Activated T-cell treated with anti-CD3 and anti-CD28 coated beads, Interleukin-2, amount 50 U/mL, for 72 hours (primary cell): Measurements from ENCODE around the gene ELOF1. TPM values are rescaled to one million over a fixed set of nuclear protein-coding genes. Genes with fewer than 3 reads are reported as not detected.
"Not testable (repeated sequence)": the region's sequence is repeated elsewhere in the genome, so short reads cannot be mapped to it uniquely, and the experiment has no call there.

ENCODE experiments used
- ATAC-seq, 2 donors: fragments of 150-1000 bp; cut with Tn5 transposase; replicated peaks in 1 of 2; 2 replicates each; pipeline ENCODE4 v1.10.0; 2021; ENCODE audit warnings: moderate library complexity in 2 of 2, mild to moderate bottlenecking in 1 of 2
- DNase-seq, 2 donors: peaks; one replicate each; pipeline ENCODE4 v3.0.0; 2021 to 2022; ENCODE audit warnings: mixed read lengths in 1 of 2
- H3K27ac Mint-ChIP-seq: one replicate; pipeline ENCODE4 v1.8.0; 2022; ENCODE audit warnings: mild to moderate bottlenecking, moderate library complexity, mixed read lengths
- H3K27me3 Mint-ChIP-seq: one replicate; pipeline ENCODE4 v1.8.0; 2022; ENCODE audit warnings: low read depth, mixed read lengths
- H3K36me3 Mint-ChIP-seq, 2 donors: one replicate each; pipeline ENCODE4 v1.8.0; 2022; ENCODE audit warnings: mixed read lengths in 2 of 2, mild to moderate bottlenecking in 1 of 2; ENCODE audit not compliant: insufficient read depth in 2 of 2
- H3K4me1 Mint-ChIP-seq: one replicate; pipeline ENCODE4 v1.8.0; 2022; ENCODE audit warnings: low read depth, mixed read lengths
- H3K4me3 Mint-ChIP-seq, 2 donors: one replicate each; pipeline ENCODE4 v1.8.0; 2022; ENCODE audit warnings: mild to moderate bottlenecking in 2 of 2, mixed read lengths in 2 of 2, moderate library complexity in 2 of 2
- H3K9me3 Mint-ChIP-seq, 2 donors: one replicate each; pipeline ENCODE4 v1.8.0; 2022; ENCODE audit warnings: mixed read lengths in 2 of 2
- total RNA-seq, 2 donors: library from RNA; stranded (reverse); gene quantifications; one replicate each; pipeline ENCODE4 v1.2.3, GENCODE V29; 2022

ELOF1 gene
- 10 to 100 TPM; 50.8 to 50.9 TPM for total RNA-seq

GRCh38 chr19:11558881-11559828, at the start of gene ELOF1:
Gene ELOF1 (minus strand): TSS chr19:11559230. CDS start chr19:11554347, 4,883 bp downstream.
- H3K4me1 Mint-ChIP-seq: peaks cover 71% of the 10 kb centered on the region

GRCh38 chr19:11606484-11606883, 47.5 kb upstream of the ELOF1 start:
- H3K27ac Mint-ChIP-seq: no peak overlapping the region
- peaks cover 25 to 42% of the 10 kb centered on the region in 2 donors for H3K36me3 Mint-ChIP-seq
- DNase-seq (no peak), ATAC-seq (no peak)
- no peak overlapping the region for H3K4me3 Mint-ChIP-seq
- no peaks in the 10 kb centered on the region for H3K27me3 Mint-ChIP-seq
- peaks cover 4 to 13% of the 10 kb centered on the region in 2 donors for H3K9me3 Mint-ChIP-seq
- peaks cover 9% of the 10 kb centered on the region for H3K4me1 Mint-ChIP-seq

More at GRCh38 chr19:11558881-11559828, at the start of gene ELOF1:
- H3K27me3 Mint-ChIP-seq: no peaks in the 10 kb centered on the region
- DNase-seq (peak; percentile 97 to 98), ATAC-seq (peak; percentile 93 to 94)
- peak within 1 kb of the TSS; percentile 88 to 97 for H3K4me3 Mint-ChIP-seq
- H3K27ac Mint-ChIP-seq: peak within 1 kb of the TSS; percentile 74
- peaks cover 5 to 6% of the 10 kb centered on the region in 2 donors for H3K36me3 Mint-ChIP-seq
- no peaks in the 10 kb centered on the region for H3K9me3 Mint-ChIP-seq

- ATAC-seq, H3K9me3 Mint-ChIP-seq, H3K36me3 Mint-ChIP-seq, H3K27ac Mint-ChIP-seq, DNase-seq, H3K27me3 Mint-ChIP-seq: not testable (repeated sequence)
- Mint-ChIP-seq H3K4me1 (peaks cover 40% of the 10 kb centered on the region), H3K4me3 (peak overlapping the region in 1 of 2 donors; percentile 12)
These were observed 40.7 kb upstream of the ELOF1 start for GRCh38 chr19:11599704-11600103.

- Mint-ChIP-seq H3K27ac (peak overlapping the region; percentile 68), H3K4me1 (peaks cover 40% of the 10 kb centered on the region), H3K4me3 (peak overlapping the region; percentile 73 to 94), H3K27me3 (no peaks in the 10 kb centered on the region), H3K9me3 (no peaks in the 10 kb centered on the region), H3K36me3 (peaks cover 2 to 4% of the 10 kb centered on the region in 2 donors)
- no peak for DNase-seq
- ATAC-seq: no peak
These were observed 39.7 kb upstream of the ELOF1 start for GRCh38 chr19:11598746-11599145.

- Mint-ChIP-seq H3K4me1 (peaks cover 40% of the 10 kb centered on the region), H3K36me3 (peaks cover 2 to 3% of the 10 kb centered on the region in 2 donors), H3K4me3 (peak overlapping the region; percentile 94), H3K27me3 (no peaks in the 10 kb centered on the region), H3K9me3 (no peaks in the 10 kb centered on the region), H3K27ac (peak overlapping the region; percentile 10)
- ATAC-seq (no peak), DNase-seq (no peak)
These were observed 39.1 kb upstream of the ELOF1 start for GRCh38 chr19:11598103-11598483.

GRCh38 chr19:11597202-11598102, 38.4 kb upstream of the ELOF1 start, which contains the start of gene ZNF627:
Gene ZNF627 (plus strand): TSS chr19:11597483. CDS start chr19:11597628, 145 bp downstream.
- Mint-ChIP-seq H3K9me3 (no peaks in the 10 kb centered on the region), H3K27me3 (no peaks in the 10 kb centered on the region), H3K36me3 (no peaks in the 10 kb centered on the region), H3K27ac (peak within 1 kb of the TSS; percentile 73), H3K4me3 (peak within 1 kb of the TSS; percentile 94), H3K4me1 (peaks cover 40% of the 10 kb centered on the region)
- ATAC-seq: peak; percentile 100
- peak; percentile 99 for DNase-seq

GRCh38 chr19:11596156-11596555, 37.1 kb upstream of the ELOF1 start:
- H3K27ac Mint-ChIP-seq: peak overlapping the region; percentile 19
- no peak for ATAC-seq
- no peaks in the 10 kb centered on the region for H3K36me3 Mint-ChIP-seq
- no peak overlapping the region for H3K4me3 Mint-ChIP-seq
- peaks cover 31% of the 10 kb centered on the region for H3K4me1 Mint-ChIP-seq
- H3K9me3 Mint-ChIP-seq: no peaks in the 10 kb centered on the region
- H3K27me3 Mint-ChIP-seq: no peaks in the 10 kb centered on the region
- DNase-seq: no peak

GRCh38 chr19:11594084-11594483, 35.1 kb upstream of the ELOF1 start:
- Mint-ChIP-seq H3K27me3 (no peaks in the 10 kb centered on the region), H3K36me3 (no peaks in the 10 kb centered on the region), H3K9me3 (no peaks in the 10 kb centered on the region), H3K4me3 (no peak overlapping the region), H3K27ac (no peak overlapping the region), H3K4me1 (peaks cover 14% of the 10 kb centered on the region)
- DNase-seq (no peak), ATAC-seq (no peak)

GRCh38 chr19:11587975-11588631, 29.1 kb upstream of the ELOF1 start:
- H3K27ac Mint-ChIP-seq: no peak overlapping the region

GRCh38 chr19:11587302-11587974, 28.4 kb upstream of the ELOF1 start:
- H3K27me3 Mint-ChIP-seq: no peaks in the 10 kb centered on the region
- H3K27ac Mint-ChIP-seq: no peak overlapping the region
- ATAC-seq (peak; percentile 90 to 93), DNase-seq (peak; percentile 80 to 84)
- H3K9me3 Mint-ChIP-seq: no peaks in the 10 kb centered on the region
- no peaks in the 10 kb centered on the region for H3K36me3 Mint-ChIP-seq
- peak overlapping the region in 1 of 2 donors; percentile 43 for H3K4me3 Mint-ChIP-seq
- H3K4me1 Mint-ChIP-seq: peaks cover 27% of the 10 kb centered on the region

More at GRCh38 chr19:11587975-11588631, 29.1 kb upstream of the ELOF1 start:
- Mint-ChIP-seq H3K4me1 (peaks cover 27% of the 10 kb centered on the region), H3K4me3 (peak overlapping the region in 1 of 2 donors; percentile 43), H3K36me3 (no peaks in the 10 kb centered on the region), H3K9me3 (no peaks in the 10 kb centered on the region), H3K27me3 (no peaks in the 10 kb centered on the region)
- peak; percentile 21 to 32 for ATAC-seq
- no peak for DNase-seq

GRCh38 chr19:11586331-11586730, 27.3 kb upstream of the ELOF1 start:
- Mint-ChIP-seq H3K36me3 (no peaks in the 10 kb centered on the region), H3K9me3 (no peaks in the 10 kb centered on the region), H3K27me3 (no peaks in the 10 kb centered on the region), H3K4me3 (no peak overlapping the region), H3K4me1 (peaks cover 38% of the 10 kb centered on the region), H3K27ac (no peak overlapping the region)
- ATAC-seq (no peak), DNase-seq (no peak)

- Mint-ChIP-seq H3K4me3 (peak overlapping the region; percentile 83 to 92), H3K9me3 (no peaks in the 10 kb centered on the region), H3K27me3 (no peaks in the 10 kb centered on the region), H3K36me3 (peaks cover 0 to 1% of the 10 kb centered on the region in 2 donors), H3K4me1 (peaks cover 47% of the 10 kb centered on the region), H3K27ac (peak overlapping the region; percentile 74)
- ATAC-seq (peak; percentile 85 to 91), DNase-seq (peak; percentile 51 to 55)
These were observed 22.7 kb upstream of the ELOF1 start for GRCh38 chr19:11581740-11582139.
